GM20431 (cell line): ENCODE measurements around the gene CDK5RAP2.
"Not testable (repeated sequence)": the region's sequence is repeated elsewhere in the genome, so short reads cannot be mapped to it uniquely, and the experiment has no call there.

Source experiments
- in situ Hi-C: fragments of 300-500 bp; cut with MseI, MboI; formaldehyde crosslinking; loops from one replicate; pipeline ENCODE4 v1.15.0; 2020; ENCODE audit warnings: low sequenced_read_pairs; ENCODE audit not compliant: unreplicated experiment

CDK5RAP2 gene

DNA sequence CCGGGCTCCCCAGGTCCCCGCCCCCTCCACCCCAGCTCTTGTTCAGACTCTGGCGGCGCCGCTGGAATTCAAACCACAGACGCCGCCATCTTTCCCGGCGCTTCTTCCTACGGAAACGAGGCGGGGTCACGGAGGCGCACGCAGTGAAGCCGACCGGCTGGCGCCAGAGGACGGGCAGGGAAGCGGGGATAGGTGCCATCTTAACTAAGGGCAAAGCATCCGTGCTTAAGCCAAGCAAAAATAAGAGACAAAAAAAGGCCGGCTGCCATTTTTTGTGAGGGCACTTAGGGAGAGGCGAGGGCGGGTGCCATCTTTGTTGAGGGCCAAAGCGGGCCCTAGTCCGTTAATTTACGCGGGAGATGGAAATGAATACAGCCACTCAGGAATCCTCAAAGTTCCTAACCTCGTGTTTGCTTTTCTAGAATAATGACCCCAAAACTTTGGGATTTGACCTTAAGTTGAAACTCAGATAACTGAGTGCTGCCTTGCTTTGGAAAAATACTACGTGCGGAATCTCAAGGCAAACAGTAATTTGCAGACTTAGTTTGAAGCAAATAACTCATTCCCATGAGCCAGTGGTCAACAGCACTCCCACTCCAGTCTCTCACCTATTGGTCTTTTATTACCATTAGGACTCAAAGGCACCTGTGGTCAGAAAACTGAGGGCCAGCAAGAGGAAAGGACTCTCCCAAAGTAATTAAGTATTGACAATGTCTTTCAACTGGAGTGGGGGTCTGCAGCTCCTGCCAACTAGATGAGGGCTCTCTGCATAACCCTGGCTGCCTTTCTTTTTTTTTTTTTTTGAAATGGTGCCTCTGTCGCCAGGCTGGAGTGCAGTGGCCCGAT, at the start of gene CDK5RAP2:
TSS of gene CDK5RAP2 (minus strand) at position 117 of the 846 bp plus-strand sequence. CDS start 189 bp downstream, outside the sequence.
- in situ Hi-C loops = no loop called here

DNA sequence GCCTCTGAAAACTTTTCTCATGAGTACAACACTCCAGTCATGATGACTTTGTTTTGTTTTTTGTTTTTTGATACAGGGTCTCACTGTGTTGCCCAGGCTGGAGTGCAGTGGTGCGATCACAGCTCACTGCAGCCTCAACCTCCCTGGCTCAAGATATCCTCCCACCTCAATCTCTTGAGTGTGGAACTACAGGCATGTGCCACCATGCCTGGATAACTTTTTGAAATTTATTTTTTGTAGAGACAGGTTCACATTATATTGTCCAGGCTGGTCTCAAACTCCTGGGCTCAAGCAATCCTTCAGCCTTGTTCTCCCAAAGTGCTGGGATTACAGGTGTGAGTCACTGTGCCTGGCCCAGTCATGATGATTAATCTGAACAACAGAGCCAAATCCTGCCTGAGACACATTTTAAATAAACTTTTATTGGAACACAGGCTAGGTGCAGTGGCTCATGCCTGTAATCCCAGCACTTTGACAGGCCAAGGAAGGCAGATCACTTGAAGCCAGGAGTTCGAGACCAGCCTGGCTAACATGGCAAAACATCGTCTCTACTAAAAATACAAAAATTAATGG, 49.0 kb upstream of the CDK5RAP2 start:
- in situ Hi-C loops = not testable (repeated sequence)

DNA sequence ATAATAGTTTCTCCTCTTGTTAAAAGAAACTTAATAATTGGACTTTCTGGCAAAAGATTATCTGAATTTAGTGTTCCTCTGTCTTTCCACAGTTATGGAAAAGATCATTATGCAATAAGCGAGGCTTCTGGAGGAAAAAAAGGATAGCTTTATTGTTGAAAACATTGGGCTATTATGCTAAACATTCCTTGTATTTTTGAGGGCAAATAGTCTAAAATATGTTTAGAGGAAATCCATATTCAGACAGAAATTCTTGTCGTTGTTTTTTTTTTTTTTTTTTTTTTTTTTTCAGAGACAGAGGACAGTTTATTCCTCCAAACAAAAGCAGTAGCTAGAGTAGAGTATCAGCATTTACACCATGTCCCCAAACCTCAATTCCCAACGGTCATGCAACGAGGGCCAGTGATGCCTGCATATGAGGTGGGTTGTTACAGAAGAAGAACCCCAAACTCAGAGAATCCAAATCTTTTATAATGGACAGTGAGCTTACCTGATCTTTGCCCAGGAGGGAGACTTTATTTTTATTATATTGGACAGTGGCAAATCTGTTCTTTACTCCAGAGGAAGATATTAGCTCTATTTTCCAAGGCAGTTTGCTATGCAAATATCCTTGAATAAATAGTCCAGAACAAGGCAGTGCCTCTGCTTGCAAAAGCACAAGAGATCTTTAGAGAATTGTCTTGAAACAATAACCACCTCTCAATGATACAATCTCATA, 48.4 kb upstream of the CDK5RAP2 start:
- in situ Hi-C loops = no loop called here

DNA sequence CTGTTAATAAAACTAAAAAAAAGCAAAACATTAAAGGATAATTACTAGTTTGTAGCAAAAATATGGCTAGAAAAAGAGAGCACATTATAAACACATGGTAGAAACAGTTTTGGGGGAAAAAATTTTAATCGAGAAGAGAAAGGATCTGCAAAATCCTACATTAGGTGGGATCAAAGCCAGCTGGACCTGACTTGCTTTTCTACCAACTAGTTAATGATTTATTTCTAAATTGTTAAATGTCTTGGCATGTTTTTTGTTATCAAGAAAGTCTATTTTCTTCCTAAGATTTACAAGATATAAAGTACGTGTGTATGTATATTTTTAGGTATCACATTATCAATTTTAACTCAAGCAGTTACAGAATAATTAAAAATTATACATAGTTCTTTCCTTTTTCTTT, 47.1 kb upstream of the CDK5RAP2 start:
- in situ Hi-C loops = no loop called here

DNA sequence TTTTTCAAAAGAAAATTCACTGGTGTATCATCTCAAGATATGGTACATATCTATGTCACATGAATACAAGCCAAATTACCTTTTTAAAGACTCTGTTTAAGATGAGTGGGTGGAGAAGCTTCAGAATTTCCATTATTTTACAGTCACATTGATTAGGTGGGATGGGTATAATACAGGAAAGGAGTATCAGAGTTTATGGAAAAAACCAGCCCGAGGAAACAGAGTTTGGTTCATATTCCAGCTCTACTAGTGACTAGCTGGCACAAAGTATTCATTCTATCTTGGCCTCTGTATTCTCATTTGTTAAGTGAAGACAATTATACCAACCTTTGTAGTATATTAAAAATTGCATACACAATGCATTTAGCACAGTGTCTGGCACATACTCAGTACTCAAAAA, 46.5 kb upstream of the CDK5RAP2 start:
- in situ Hi-C loops = no loop called here

DNA sequence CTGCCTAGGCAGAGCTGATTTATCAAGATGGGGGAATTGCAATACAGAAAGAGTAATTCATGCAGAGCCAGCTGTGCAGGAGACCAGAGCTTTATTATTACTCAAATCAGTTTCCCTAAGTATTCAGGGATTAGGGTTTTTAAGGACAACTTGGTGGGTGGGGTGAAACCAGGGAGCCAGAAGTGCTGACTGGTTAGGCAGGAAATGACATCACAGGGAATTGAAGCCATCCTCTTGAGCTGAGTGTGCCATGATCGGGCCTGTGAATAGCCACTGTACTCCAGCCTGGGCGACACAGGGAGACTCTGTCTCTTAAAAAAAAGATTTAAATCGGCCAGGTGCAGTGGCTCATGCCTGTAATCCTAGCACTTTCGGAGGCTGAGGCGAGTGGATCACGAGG, 45.3 kb upstream of the CDK5RAP2 start:
- in situ Hi-C loops = no loop called here

DNA sequence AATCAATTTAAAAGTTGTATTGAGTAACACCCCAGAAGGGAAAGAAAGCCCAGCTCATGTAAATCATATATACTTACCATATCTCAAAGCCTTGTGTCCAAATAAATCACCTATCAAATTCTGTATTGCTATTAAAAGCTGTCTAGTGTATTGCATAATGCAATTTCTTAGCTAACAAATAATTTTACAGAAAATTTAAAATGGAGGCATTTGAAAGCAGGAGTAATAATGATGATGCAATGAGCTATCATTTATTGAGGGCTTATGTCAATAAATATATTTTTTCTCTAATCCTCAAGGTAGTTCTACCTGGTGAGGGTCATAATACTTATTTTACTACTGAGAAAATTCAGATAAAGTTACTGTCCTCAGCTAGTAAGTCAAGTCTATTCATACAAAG, 42.8 kb upstream of the CDK5RAP2 start:
- in situ Hi-C loops = no loop called here

DNA sequence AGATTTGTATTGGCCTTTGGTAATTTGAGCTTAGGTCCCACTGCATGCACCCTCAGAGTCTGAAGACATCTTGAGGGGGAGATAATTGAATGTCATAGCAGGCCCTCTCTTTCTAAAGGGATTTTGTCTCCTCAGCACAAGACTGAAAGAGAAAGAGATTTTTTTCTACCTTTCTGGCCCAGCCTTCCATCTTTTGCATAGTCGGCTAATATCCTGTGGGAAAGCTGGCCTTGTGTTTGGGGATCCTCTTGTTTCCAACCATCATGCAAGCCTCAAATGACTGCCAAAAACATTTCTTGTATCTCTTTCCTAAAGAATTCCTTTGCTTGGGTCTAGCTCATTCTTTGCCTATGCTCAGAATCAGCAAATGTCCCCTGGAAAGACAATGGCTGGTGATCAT, 42.0 kb upstream of the CDK5RAP2 start:
- in situ Hi-C loops = no loop called here

DNA sequence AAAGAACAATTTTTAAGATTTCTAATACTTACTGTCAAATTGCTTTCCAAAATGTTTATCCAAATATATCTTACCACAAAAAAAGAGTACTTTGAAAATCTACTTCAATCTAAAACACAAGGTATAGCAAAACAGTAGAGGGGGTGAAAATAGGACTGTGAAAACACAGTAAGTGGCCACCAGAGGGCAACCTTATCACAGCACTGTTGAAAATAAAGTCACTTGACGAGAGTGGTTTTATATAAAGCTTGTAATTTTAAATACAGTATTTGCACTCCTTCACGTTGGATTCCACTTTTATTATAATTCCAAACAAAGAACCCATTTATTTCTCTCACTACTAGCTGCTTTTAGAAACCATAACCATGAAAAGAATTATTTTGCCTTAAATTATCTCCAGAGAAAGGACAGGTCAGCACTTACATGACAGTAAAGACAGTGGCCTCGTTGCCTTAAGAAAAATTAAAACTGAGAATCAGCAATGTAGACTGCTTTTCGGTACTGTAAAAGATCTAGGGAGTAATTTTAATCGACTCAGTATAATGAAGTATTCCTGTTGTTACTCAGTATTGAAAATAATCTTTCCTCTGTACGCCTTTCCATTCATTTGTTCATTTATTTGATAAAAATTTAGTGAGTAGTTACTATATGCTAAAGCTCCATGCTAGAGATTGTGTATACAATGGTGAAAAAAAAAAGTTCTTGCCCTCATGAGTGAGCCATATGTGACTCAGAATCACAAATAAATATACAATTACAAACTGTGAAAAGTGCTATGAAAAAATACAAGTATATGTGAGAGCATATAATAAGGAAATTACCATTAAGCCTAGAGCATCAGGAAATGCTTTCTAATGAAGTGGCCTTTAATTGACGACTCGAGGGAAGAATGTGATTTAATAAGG, 40.0 kb upstream of the CDK5RAP2 start:
- in situ Hi-C loops = no loop called here

DNA sequence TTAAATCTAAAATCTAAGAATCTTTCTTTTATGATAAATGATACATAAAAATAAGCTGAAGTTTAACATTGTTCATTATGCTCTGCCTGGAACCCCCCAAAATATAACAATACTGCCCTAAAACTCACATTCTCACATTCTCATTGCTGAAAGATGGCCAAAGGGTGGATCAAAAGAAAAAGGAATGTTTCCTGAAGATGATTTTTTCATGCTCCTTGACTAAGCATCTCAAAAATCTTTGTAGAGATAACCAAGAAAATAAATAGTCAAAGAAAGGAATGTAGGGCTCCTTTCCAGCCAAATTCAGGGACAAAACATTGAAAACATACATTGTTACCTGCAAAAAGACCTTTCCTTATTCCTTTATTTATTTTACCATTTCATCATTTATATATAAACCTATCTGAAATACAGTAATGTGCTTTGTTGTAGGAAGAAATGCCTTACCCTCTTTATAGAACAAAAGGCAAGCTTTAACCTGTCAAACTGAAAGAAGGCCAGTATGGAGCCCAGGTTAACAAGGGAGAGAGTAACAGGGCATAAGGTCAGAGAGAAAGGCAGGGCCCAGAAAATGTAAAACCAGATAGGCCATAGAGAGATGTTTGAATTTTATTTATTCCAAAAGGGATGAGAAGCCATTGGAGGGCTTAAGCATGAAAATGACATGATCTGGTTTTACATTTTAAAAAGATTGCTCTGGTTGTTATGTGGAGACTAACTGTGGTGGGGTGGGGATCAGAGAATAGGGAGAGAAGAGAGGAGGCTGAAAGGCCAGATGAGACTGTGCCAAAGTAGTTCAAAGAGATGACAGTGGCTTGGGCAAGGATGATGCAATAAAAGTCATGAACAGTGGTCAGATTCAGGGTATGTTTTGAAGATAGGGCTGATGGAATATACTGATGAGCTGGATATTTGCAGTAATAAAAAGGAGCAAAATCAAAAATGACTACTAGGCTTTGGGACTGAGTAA, 37.3 kb upstream of the CDK5RAP2 start:
- in situ Hi-C loops = no loop called here

DNA sequence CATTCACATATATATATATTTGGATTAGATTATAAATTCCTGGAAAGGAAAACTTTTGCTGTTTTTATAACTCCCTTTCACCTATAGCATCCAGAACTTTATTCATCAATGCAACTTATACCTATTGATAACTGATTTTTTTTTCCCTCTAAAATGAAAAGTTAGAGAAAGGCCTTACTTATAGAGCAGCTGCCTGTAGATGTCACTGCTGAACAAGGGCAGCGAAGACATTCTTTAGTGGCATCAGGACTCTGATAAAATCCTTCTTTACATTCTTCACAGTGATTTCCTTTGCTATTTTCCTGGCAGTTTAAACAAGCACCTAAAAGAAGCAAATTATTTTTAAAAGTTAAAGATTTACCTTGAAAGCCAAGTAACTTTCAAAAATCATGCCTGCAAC, 32.3 kb upstream of the CDK5RAP2 start:
- in situ Hi-C loops = no loop called here

DNA sequence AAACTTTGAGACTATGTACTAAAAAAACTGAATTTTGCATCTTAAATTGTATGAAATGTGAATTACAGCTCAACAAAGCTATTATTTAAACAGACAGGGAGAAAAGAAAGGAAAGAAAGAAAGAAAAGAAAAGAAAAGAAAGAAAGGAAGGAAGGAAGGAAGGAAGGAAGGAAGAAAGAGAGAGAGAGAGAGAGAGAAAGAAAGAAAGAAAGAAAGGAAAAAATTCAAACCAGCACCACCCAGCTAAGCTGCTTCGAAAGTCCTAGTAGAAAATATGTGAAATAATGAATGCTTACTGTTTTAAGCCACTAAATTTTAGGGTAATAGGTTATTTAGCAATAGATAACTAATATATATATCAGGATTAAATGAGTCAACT, 31.7 kb upstream of the CDK5RAP2 start:
- in situ Hi-C loops = no loop called here

DNA sequence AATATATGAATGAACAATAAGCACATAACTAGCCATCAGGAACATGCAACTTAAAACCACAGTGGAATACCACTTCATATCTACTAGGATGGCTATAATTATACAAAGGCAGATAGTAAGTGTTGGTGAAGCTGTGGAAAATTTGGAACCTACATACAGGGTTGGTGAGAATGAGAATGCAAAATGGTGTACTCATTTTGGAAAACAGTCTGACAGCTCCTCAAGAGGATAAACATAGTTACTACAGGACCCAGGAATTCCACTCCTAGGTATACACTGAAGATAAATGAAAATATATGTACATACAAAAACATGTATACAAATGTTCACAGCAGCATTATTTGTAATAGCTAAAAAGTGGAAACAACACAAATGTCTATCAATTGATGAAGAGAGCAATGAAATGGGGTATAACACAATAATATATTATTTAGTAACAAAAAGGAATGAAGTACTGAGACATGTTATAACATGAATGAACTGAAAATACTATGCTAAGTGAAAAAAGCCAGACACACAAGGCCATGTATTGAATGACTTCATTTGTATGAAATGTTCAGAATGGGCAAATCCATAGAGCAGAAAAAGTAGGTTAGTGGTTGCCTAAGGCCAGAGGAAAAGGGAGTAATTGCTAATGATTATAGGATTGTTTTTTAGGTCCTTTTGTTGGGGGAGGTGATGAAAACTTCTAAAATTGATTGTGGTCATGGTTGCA, 31.2 kb upstream of the CDK5RAP2 start:
- in situ Hi-C loops = no loop called here

DNA sequence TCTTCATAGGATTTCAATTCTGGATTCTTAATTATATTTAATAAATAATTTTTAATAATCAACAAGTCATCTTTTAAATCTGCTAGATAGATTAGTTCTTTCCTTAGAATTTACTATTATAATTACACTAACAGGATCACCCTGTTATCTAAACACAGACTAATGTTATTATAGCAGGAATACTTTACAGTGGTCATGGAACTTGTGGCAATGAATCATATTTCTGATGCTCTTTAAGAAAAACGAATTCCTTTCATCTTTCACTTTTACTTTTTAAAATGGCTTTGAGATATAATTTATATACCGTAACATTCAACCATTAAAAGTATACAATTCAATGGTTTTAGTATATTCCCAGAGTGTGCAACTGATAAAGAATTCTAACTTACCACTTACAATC, 29.7 kb upstream of the CDK5RAP2 start:
- in situ Hi-C loops = no loop called here

DNA sequence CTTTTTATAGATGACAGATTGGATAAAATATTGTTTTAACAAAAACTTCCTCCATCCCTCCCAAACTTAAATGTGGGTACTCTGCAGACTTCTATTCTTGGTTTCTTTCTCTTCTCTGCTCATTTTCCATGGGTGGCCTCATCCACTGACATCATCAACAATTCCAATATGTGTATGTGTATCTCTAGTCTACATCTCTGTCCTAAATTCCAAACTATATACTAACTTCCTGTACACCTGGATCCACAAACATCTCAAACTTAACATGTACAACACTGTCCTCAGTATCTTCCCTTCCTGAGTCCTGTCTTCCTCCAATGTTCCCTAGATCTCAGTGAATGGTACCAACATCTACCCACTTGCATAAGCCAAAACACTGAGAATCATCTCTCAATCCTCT, 28.5 kb upstream of the CDK5RAP2 start:
- in situ Hi-C loops = no loop called here

DNA sequence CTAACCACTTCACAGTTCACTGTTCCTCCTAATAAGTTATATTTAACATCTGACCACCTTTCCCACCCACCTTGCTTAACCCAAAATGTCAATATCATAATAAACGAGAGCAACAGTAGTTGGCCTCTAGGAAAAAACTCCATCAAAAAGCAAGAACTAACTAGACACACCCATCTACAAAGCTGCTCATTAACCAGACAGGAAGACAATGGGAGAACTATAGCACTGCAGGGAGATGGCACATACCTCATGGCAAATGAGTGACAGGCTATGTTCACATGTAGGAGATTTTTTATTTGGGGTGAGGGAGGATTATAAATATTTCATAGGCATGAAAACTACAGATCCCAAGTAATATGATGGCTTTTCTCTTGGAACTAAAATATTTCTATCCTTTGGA, 23.6 kb upstream of the CDK5RAP2 start:
- in situ Hi-C loops = no loop called here

DNA sequence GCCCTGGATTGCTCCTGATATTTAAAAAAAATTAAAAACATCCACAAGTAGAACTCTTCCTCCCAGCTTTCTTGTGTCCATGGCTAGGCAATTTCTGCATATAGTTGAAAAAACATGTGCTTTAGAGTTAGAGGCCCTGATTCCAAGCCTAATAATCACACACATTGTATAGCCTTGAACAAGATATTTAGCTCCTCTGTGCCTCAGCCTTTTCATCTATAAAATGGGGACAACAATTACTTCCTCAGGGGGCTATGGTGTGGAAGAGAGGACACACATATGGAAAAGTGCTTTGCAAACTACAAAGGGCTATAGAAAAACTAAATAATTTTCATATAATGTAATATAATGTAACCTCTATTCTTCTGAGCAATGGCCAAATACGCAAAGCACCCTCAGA, 23.0 kb upstream of the CDK5RAP2 start:
- in situ Hi-C loops = no loop called here

DNA sequence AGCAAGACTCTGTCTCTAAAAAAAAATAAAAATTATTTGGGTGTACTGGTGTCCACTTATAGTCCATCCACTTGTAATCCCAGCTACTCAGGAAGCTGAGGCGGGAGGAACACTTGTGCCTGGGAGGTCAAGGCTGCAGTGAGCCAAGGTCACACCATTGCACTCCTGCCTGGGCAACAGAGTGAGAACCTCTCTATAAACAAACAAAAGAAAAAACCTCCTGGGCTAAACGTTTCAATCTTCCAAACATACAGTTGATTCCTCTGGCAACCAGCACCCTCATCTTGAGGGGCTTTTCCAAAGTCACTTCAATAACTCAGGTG, 13.9 kb upstream of the CDK5RAP2 start:
- in situ Hi-C loops = no loop called here
